Spinal cord (tissue), 10 donors: ENCODE measurements around the gene UQCC5. TPM values are rescaled to one million over a fixed set of nuclear protein-coding genes. Genes with fewer than 3 reads are reported as not detected.

Source experiments
- DNase-seq, 6 donors: peaks; one replicate each; pipeline versions ENCODE4 v3.0.0 to v3.0.0-alpha.2; 2013 to 2015; ENCODE audit warnings: low spot score in 6 of 6, low read depth in 4 of 6
- H3K27ac ChIP-seq: one replicate; pipeline ENCODE4 v1.5.1; 2013; ENCODE audit warnings: low read depth, low read length, control low read depth
- H3K27me3 ChIP-seq: one replicate; pipeline ENCODE4 v1.6.1; 2013; ENCODE audit warnings: low read length; ENCODE audit not compliant: control insufficient read depth, insufficient read depth
- H3K36me3 ChIP-seq: one replicate; pipeline ENCODE4 v1.6.1; 2013; ENCODE audit warnings: low read length; ENCODE audit not compliant: control insufficient read depth, insufficient read depth
- H3K4me1 ChIP-seq: one replicate; pipeline ENCODE4 v1.6.1; 2013; ENCODE audit warnings: low read length; ENCODE audit not compliant: control insufficient read depth, insufficient read depth
- H3K4me3 ChIP-seq: one replicate; pipeline ENCODE4 v1.5.1; 2013; ENCODE audit warnings: low read depth, low read length, control low read depth
- H3K9me3 ChIP-seq: one replicate; pipeline ENCODE4 v1.6.1; 2013; ENCODE audit warnings: low read length; ENCODE audit not compliant: control insufficient read depth, insufficient read depth
- WGBS: methylation state at CpG from one replicate; pipeline ENCODE4 v1.1.5; 2013; ENCODE audit warnings: missing lambda C conversion rate; ENCODE audit not compliant: insufficient coverage; 5-methylcytosine and 5-hydroxymethylcytosine counted together
- polyA plus RNA-seq, 2 donors: library from polyadenylated mRNA; unstranded; fragments of 120-200 nt; gene quantifications; one replicate each; pipeline ENCODE4 v1.2.1, GENCODE V29; 2013; ENCODE audit not compliant: insufficient read length in 2 of 2
- total RNA-seq, 2 donors: library from RNA; depleted of rRNA in 1 of 2; stranded (reverse); fragments of 120-200 nt in 1 of 2; fragments of >200 nt in 1 of 2; gene quantifications; one replicate each; pipeline versions ENCODE4 v1.2.3 to v1.2.4, GENCODE V29; 2013 to 2014
- donor health status: healthy.

UQCC5 gene
- total and polyA plus RNA-seq, 4 donors, result 2.8 to 21.9 (median 20.8) TPM

GRCh38 chr3:52533623-52534280, 2.7 kb upstream of the UQCC5 start, which contains the start of gene NT5DC2:
TSS of gene NT5DC2 (minus strand) at chr3:52533857. CDS start at chr3:52533737, 120 bp downstream.
- Histone ChIP-seq H3K36me3 (peaks cover 26% of the 10 kb centered on the region), H3K9me3 (no peaks in the 10 kb centered on the region), H3K4me1 (peaks cover 62% of the 10 kb centered on the region), H3K4me3 (peak within 1 kb of the TSS; percentile 69), H3K27ac (peak within 1 kb of the TSS; percentile 82), H3K27me3 (no peaks in the 10 kb centered on the region)
- DNase-seq, result peak in 5 of 6 donors; percentile 55 to 92 (median 73)
- WGBS, result under 1% methylated on average over 91 of the region's 91 CpGs

GRCh38 chr3:52534281-52535183, 1.9 kb upstream of the UQCC5 start:
- H3K4me1 ChIP-seq, result peaks cover 62% of the 10 kb centered on the region
- peak in 2 of 6 donors; percentile 33 to 49 for DNase-seq
- peak overlapping the region; percentile 82 for H3K27ac ChIP-seq

GRCh38 chr3:52535411-52536111, 844 bp upstream of the UQCC5 start:
- DNase-seq, result no peak
- Histone ChIP-seq H3K27ac (peak overlapping the region; percentile 65), H3K4me1 (peaks cover 62% of the 10 kb centered on the region), H3K9me3 (no peaks in the 10 kb centered on the region), H3K4me3 (peak overlapping the region; percentile 33), H3K27me3 (no peaks in the 10 kb centered on the region), H3K36me3 (peaks cover 15% of the 10 kb centered on the region)
- WGBS, result 90% methylated on average over 4 of the region's 19 CpGs

More at GRCh38 chr3:52534281-52535183, 1.9 kb upstream of the UQCC5 start:
- H3K36me3 ChIP-seq, result peaks cover 20% of the 10 kb centered on the region
- no peaks in the 10 kb centered on the region for H3K27me3 ChIP-seq
- 28% methylated on average over 57 of the region's 57 CpGs for WGBS
- no peaks in the 10 kb centered on the region for H3K9me3 ChIP-seq
- H3K4me3 ChIP-seq, result peak overlapping the region; percentile 50

GRCh38 chr3:52536112-52536368, 365 bp upstream of the UQCC5 start:
- no peaks in the 10 kb centered on the region for H3K9me3 ChIP-seq
- no peak for DNase-seq
- peaks cover 58% of the 10 kb centered on the region for H3K4me1 ChIP-seq
- H3K36me3 ChIP-seq, result peaks cover 12% of the 10 kb centered on the region
- H3K27me3 ChIP-seq, result no peaks in the 10 kb centered on the region
- peak overlapping the region; percentile 65 for H3K27ac ChIP-seq
- H3K4me3 ChIP-seq, result peak overlapping the region; percentile 33
- WGBS, result 0% methylated on average over 5 of the region's 9 CpGs

GRCh38 chr3:52537165-52537620, 788 bp downstream of the UQCC5 start:
- 19% methylated on average over 3 of the region's 6 CpGs for WGBS
- Histone ChIP-seq H3K4me3 (peak overlapping the region; percentile 89), H3K9me3 (no peaks in the 10 kb centered on the region), H3K4me1 (peaks cover 47% of the 10 kb centered on the region), H3K27me3 (no peaks in the 10 kb centered on the region), H3K27ac (peak overlapping the region; percentile 67), H3K36me3 (peaks cover 10% of the 10 kb centered on the region)
- DNase-seq, result no peak

- H3K4me1 ChIP-seq, result peaks cover 40% of the 10 kb centered on the region
- H3K4me3 ChIP-seq, result peak overlapping the region; percentile 89
- no peaks in the 10 kb centered on the region for H3K9me3 ChIP-seq
- H3K27ac ChIP-seq, result no peak overlapping the region
- DNase-seq, result no peak
- no peaks in the 10 kb centered on the region for H3K27me3 ChIP-seq
- 84% methylated on average over 5 of the region's 7 CpGs for WGBS
- peaks cover 10% of the 10 kb centered on the region for H3K36me3 ChIP-seq
Observed at GRCh38 chr3:52537726-52538421, 1.5 kb downstream of the UQCC5 start.

- Histone ChIP-seq H3K27me3 (no peaks in the 10 kb centered on the region), H3K27ac (no peak overlapping the region)
- 92% methylated on average over 5 of the region's 5 CpGs for WGBS
Observed at GRCh38 chr3:52539010-52539653, 2.7 kb downstream of the UQCC5 start.

GRCh38 chr3:52541050-52541449, 4.6 kb downstream of the UQCC5 start:
- no peaks in the 10 kb centered on the region for H3K9me3 ChIP-seq
- DNase-seq, result no peak
- no peaks in the 10 kb centered on the region for H3K27me3 ChIP-seq
- no CpG with 5 or more reads among the region's 2 CpGs for WGBS
- H3K27ac ChIP-seq, result no peak overlapping the region
- no peak overlapping the region for H3K4me3 ChIP-seq
- peaks cover 5% of the 10 kb centered on the region for H3K36me3 ChIP-seq
- H3K4me1 ChIP-seq, result peaks cover 20% of the 10 kb centered on the region

More at GRCh38 chr3:52539010-52539653, 2.7 kb downstream of the UQCC5 start:
- Histone ChIP-seq H3K9me3 (no peaks in the 10 kb centered on the region), H3K4me3 (no peak overlapping the region), H3K4me1 (peaks cover 37% of the 10 kb centered on the region), H3K36me3 (peaks cover 12% of the 10 kb centered on the region)
- no peak for DNase-seq
